HCT116 (cell line): ENCODE results near the gene TRPM8. TPM values are rescaled to one million over a fixed set of nuclear protein-coding genes. Genes with fewer than 3 reads are reported as not detected.

ENCODE experiments used
- ATAC-seq: fragments of 200-7000 bp; cut with Tn5 transposase; 2 replicates; pipeline ENCODE4 v1.9.1; 2020; ENCODE audit warnings: mild to moderate bottlenecking, moderate library complexity
- BruUV-seq: library from RNA; stranded (reverse); fragments of 400-500 nt; replicated peaks from 2 replicates; lab custom pipeline; 2021; lab: Mats Ljungman, UMichigan
- CTCF ChIA-PET: fragments of 300-600 bp; sonication (Branson Sonifier 250); formaldehyde crosslinking; loops from one replicate; lab custom pipeline; 2021; ENCODE audit warnings: antibody characterized with exemption; lab: Charles Lee
- POLR2A ChIA-PET: fragments of 300-600, 350-600 bp; sonication (Branson Sonifier 250); formaldehyde crosslinking; loops from one replicate; lab custom pipeline; 2021; ENCODE audit warnings: antibody characterized with exemption; lab: Charles Lee
- RAD21 ChIA-PET, 2 experiments: fragments of 300-600 bp; sonication (Branson Sonifier 250); formaldehyde crosslinking; loops; one replicate each; lab custom pipeline; 2023; ENCODE audit warnings: low total read pairs in 2 of 2; ENCODE audit not compliant: uncharacterized antibody in 2 of 2, unreplicated experiment in 2 of 2, low non-redundant PET in 1 of 2; lab: Charles Lee
- DNase-seq: peaks from one replicate; pipeline ENCODE4 v3.0.0-alpha.2; 2010; ENCODE audit warnings: low read depth, low spot score
- H2AFZ ChIP-seq: fragments of 200-600 bp; shearing (Covaris generic), sonication (generic); 2 replicates; pipeline ENCODE4 v1.6.1; 2017; ENCODE audit warnings: low read depth, mixed run types, mixed read lengths, antibody characterized with exemption, low read length; ENCODE audit not compliant: poor library complexity, severe bottlenecking
- H3K27ac ChIP-seq: 2 replicates; pipeline ENCODE4 v1.5.1; 2012; ENCODE audit warnings: low read depth, low read length
- H3K27me3 ChIP-seq: fragments of 200-600 bp; sonication (generic); 2 replicates; pipeline ENCODE4 v1.6.1; 2016; ENCODE audit warnings: mixed run types, low read length, mixed read lengths; ENCODE audit not compliant: insufficient read depth
- H3K36me3 ChIP-seq, 2 experiments: fragments of 200-500 bp in 1 of 2; fragments of 200-600 bp in 1 of 2; sonication (Bioruptor generic) in 1 of 2; sonication (generic) in 1 of 2; 2 replicates each; pipeline versions ENCODE4 v1.5.1 to v1.6.1; 2014 to 2016; ENCODE audit warnings: low read length in 2 of 2, inconsistent platforms in 1 of 2, mixed read lengths in 1 of 2, mixed run types in 1 of 2; ENCODE audit not compliant: insufficient read depth in 2 of 2, control insufficient read depth in 1 of 2
- H3K4me1 ChIP-seq, 2 experiments: fragments of 200-600 bp in 1 of 2; sonication (generic) in 1 of 2; 2 replicates each; pipeline versions ENCODE4 v1.5.1 to v1.6.1; 2012 to 2017; ENCODE audit warnings: low read length in 2 of 2, inconsistent platforms in 1 of 2, mild to moderate bottlenecking in 1 of 2, mixed read lengths in 1 of 2, mixed run types in 1 of 2, moderate library complexity in 1 of 2; ENCODE audit not compliant: insufficient read depth in 2 of 2, control insufficient read depth in 1 of 2
- H3K4me2 ChIP-seq: fragments of 200-600 bp; sonication (generic); 2 replicates; pipeline ENCODE4 v1.6.1; 2017; ENCODE audit warnings: mixed run types, low read length, mixed read lengths
- H3K4me3 ChIP-seq, 2 experiments: fragments of 200-600 bp in 1 of 2; sonication (generic) in 1 of 2; replicated peaks in 1 of 2; 2 replicates each; pipeline ENCODE4 v1.5.1; 2011 to 2016; ENCODE audit warnings: low read length in 2 of 2, control low read depth in 1 of 2, low read depth in 1 of 2, mild to moderate bottlenecking in 1 of 2, mixed read lengths in 1 of 2, mixed run types in 1 of 2
- H3K79me2 ChIP-seq: fragments of 200-600 bp; sonication (generic); 2 replicates; pipeline ENCODE4 v1.6.1; 2017; ENCODE audit warnings: mild to moderate bottlenecking, mixed run types, low read length, moderate library complexity, mixed read lengths; ENCODE audit not compliant: insufficient read depth
- H3K9ac ChIP-seq: fragments of 200-600 bp; sonication (generic); 2 replicates; pipeline ENCODE4 v1.6.1; 2016; ENCODE audit warnings: low read length, mixed read lengths
- H3K9me2 ChIP-seq: fragments of 200-600 bp; sonication (generic), shearing (Covaris generic); 2 replicates; pipeline ENCODE4 v1.6.1; 2017; ENCODE audit warnings: mixed run types, mild to moderate bottlenecking, moderate library complexity; ENCODE audit not compliant: insufficient read depth
- H3K9me3 ChIP-seq, 2 experiments: fragments of 200-500 bp in 1 of 2; fragments of 200-600 bp in 1 of 2; sonication (Bioruptor generic) in 1 of 2; sonication (generic) in 1 of 2; 2 replicates each; pipeline ENCODE4 v1.6.1; 2014 to 2017; ENCODE audit warnings: low read length in 2 of 2, mixed read lengths in 2 of 2, inconsistent platforms in 1 of 2, low read depth in 1 of 2, mild to moderate bottlenecking in 1 of 2, mixed run types in 1 of 2, moderate library complexity in 1 of 2; ENCODE audit not compliant: control insufficient read depth in 1 of 2, insufficient read depth in 1 of 2
- H4K20me1 ChIP-seq: fragments of 200-600 bp; sonication (generic), shearing (Covaris generic); 2 replicates; pipeline ENCODE4 v1.6.1; 2017; ENCODE audit warnings: mixed run types, mild to moderate bottlenecking, moderate library complexity; ENCODE audit not compliant: insufficient read depth
- CBX3 ChIP-seq: IDR thresholded peaks from 2 replicates; pipeline ENCODE4 v1.6.1; 2012; ENCODE audit warnings: low read depth
- EGR1 ChIP-seq: IDR thresholded peaks from 2 replicates; pipeline ENCODE4 v1.6.1; 2012; ENCODE audit warnings: low read depth
- ELF1 ChIP-seq: IDR thresholded peaks from 2 replicates; pipeline ENCODE4 v1.6.1; 2012; ENCODE audit warnings: low read depth, borderline replicate concordance
- EZH2 ChIP-seq: fragments of 200-600 bp; sonication (generic); IDR thresholded peaks from 2 replicates; pipeline ENCODE4 v1.6.1; 2017; ENCODE audit warnings: antibody characterized with exemption, mixed run types
- EZH2phosphoT487 ChIP-seq: fragments of 200-600 bp; IDR thresholded peaks from 2 replicates; pipeline ENCODE4 v1.6.1; 2018; ENCODE audit warnings: antibody characterized with exemption, borderline replicate concordance
- FOSL1 ChIP-seq: IDR thresholded peaks from 2 replicates; pipeline ENCODE4 v1.6.1; 2012; ENCODE audit warnings: low read depth
- JUND ChIP-seq: IDR thresholded peaks from 2 replicates; pipeline ENCODE4 v1.6.1; 2012
- POLR2A ChIP-seq: IDR thresholded peaks from 2 replicates; pipeline ENCODE4 v1.7.0; 2011; ENCODE audit warnings: borderline replicate concordance; ENCODE audit not compliant: insufficient read depth, insufficient read length; ENCODE audit errors: extremely low read depth
- POLR2AphosphoS5 ChIP-seq: IDR thresholded peaks from 2 replicates; pipeline ENCODE4 v1.6.1; 2011; ENCODE audit warnings: mild to moderate bottlenecking, low read depth, low read length, moderate library complexity
- RAD21 ChIP-seq: IDR thresholded peaks from 2 replicates; pipeline ENCODE4 v1.6.1; 2012; ENCODE audit warnings: low read depth, mild to moderate bottlenecking
- REST ChIP-seq: IDR thresholded peaks from 2 replicates; pipeline ENCODE4 v1.6.1; 2012; ENCODE audit warnings: low read depth
- SRF ChIP-seq: IDR thresholded peaks from 2 replicates; pipeline ENCODE4 v1.6.1; 2012; ENCODE audit warnings: low read depth
- YY1 ChIP-seq: IDR thresholded peaks from 2 replicates; pipeline ENCODE4 v1.6.1; 2011; ENCODE audit warnings: low read length, low read depth, moderate library complexity, mild to moderate bottlenecking; ENCODE audit not compliant: insufficient replicate concordance; ENCODE audit errors: extremely low read depth
- ZBTB33 ChIP-seq: IDR thresholded peaks from 2 replicates; pipeline ENCODE4 v1.6.1; 2011; ENCODE audit warnings: mild to moderate bottlenecking, low read length, moderate library complexity; ENCODE audit not compliant: insufficient replicate concordance; ENCODE audit errors: extremely low read depth
- intact Hi-C: fragments of 100-400 bp; cut with micrococcal nuclease; formaldehyde crosslinking; loops from 2 replicates; pipeline ENCODE4 v1.10.0; 2022
- total RNA-seq: library from RNA; stranded (reverse); gene quantifications from one replicate; pipeline ENCODE4 v1.2.1, GENCODE V29; 2021; ENCODE audit not compliant: unreplicated experiment

Gene TRPM8
- total RNA-seq, 1 experiment from 2014 or later, result 0.39 TPM

- no peak for DNase-seq
- no peak for TF ChIP-seq EGR1
- TF ChIP-seq SRF, result no peak
- no peak for TF ChIP-seq RAD21
- TF ChIP-seq CBX3, result no peak
- TF ChIP-seq YY1, result no peak
- no peak for TF ChIP-seq REST
- TF ChIP-seq ZBTB33, result no peak
- TF ChIP-seq JUND, result no peak
- no peak for TF ChIP-seq POLR2A
- TF ChIP-seq ELF1, result no peak
- no peak for TF ChIP-seq POLR2AphosphoS5
- no peak for TF ChIP-seq EZH2
- TF ChIP-seq EZH2phosphoT487, result no peak
- TF ChIP-seq FOSL1, result no peak
- Histone ChIP-seq H2AFZ (no peak overlapping the region), H3K9me3 (no peaks in the 10 kb centered on the region), H3K27me3 (no peaks in the 10 kb centered on the region), H3K9ac (no peak overlapping the region), H3K4me3 (no peak overlapping the region), H3K27ac (no peak overlapping the region), H3K36me3 (no peaks in the 10 kb centered on the region), H3K4me1 (peaks cover 0 to 5% of the 10 kb centered on the region in 2 experiments; a peak in 2 of 4 replicates), H3K79me2 (no peaks in the 10 kb centered on the region), H3K4me2 (no peak overlapping the region), H4K20me1 (no peaks in the 10 kb centered on the region), H3K9me2 (no peaks in the 10 kb centered on the region)
- ATAC-seq, result no peak
- intact Hi-C loops, result no loop called here
- no TSS peak for BruUV-seq
- POLR2A ChIA-PET, result no interaction called here
- CTCF ChIA-PET, result no interaction called here
- RAD21 ChIA-PET, result no interaction called here
Measured at GRCh38 chr2:233934524-233934923, 17.4 kb downstream of the TRPM8 start.
